Activated B cell treated with CpG ODN at 0.5 μM for 24 hours (primary cell): Measurements from ENCODE around the gene ABCA9. TPM values are rescaled to one million over a fixed set of nuclear protein-coding genes. Genes with fewer than 3 reads are reported as not detected.

Source experiments
- ATAC-seq: fragments of 200-7000 bp; cut with Tn5 transposase; one replicate; pipeline ENCODE4 v1.10.0; 2021; ENCODE audit warnings: low read depth, mild to moderate bottlenecking, moderate library complexity
- CTCF ChIA-PET: fragments of 350-600 bp; sonication (Branson Sonifier 250); formaldehyde crosslinking; loops from one replicate; lab custom pipeline; 2021; ENCODE audit warnings: antibody characterized with exemption; lab: Charles Lee
- POLR2A ChIA-PET: fragments of 350-600 bp; sonication (Branson Sonifier 250); formaldehyde crosslinking; loops from one replicate; lab custom pipeline; 2021; ENCODE audit warnings: antibody characterized with exemption; lab: Charles Lee
- DNase-seq: peaks from one replicate; pipeline ENCODE4 v3.0.0; 2022
- H3K27ac Mint-ChIP-seq: one replicate; pipeline ENCODE4 v1.8.0; 2020; ENCODE audit warnings: mixed read lengths
- H3K27me3 Mint-ChIP-seq: one replicate; pipeline ENCODE4 v1.8.0; 2021; ENCODE audit warnings: mixed read lengths
- H3K36me3 Mint-ChIP-seq: one replicate; pipeline ENCODE4 v1.8.0; 2021; ENCODE audit warnings: low read depth, mixed read lengths
- H3K4me1 Mint-ChIP-seq: one replicate; pipeline ENCODE4 v1.8.0; 2021; ENCODE audit warnings: mixed read lengths
- H3K4me3 Mint-ChIP-seq: one replicate; pipeline ENCODE4 v1.8.0; 2020; ENCODE audit warnings: mild to moderate bottlenecking, mixed read lengths
- H3K9me3 Mint-ChIP-seq: one replicate; pipeline ENCODE4 v1.8.0; 2020; ENCODE audit warnings: mixed read lengths
- intact Hi-C: fragments of 100-400 bp; cut with micrococcal nuclease; formaldehyde crosslinking; loops from one replicate; pipeline ENCODE4 v1.15.1; 2024
- total RNA-seq: library from RNA; stranded (reverse); gene quantifications from 2 replicates; pipeline ENCODE4 v1.2.3, GENCODE V29; 2022
- TF ChIP-seq, protein P1 (sequence below): fragments of 200-600 bp; IDR thresholded peaks from one replicate; pipeline ENCODE4 v1.8.0; 2022; ENCODE audit warnings: antibody characterized with exemption, mild to moderate bottlenecking

The ABCA9 gene
- total RNA-seq, 1 donor from 2014 or later, result 0.04 TPM

DNA sequence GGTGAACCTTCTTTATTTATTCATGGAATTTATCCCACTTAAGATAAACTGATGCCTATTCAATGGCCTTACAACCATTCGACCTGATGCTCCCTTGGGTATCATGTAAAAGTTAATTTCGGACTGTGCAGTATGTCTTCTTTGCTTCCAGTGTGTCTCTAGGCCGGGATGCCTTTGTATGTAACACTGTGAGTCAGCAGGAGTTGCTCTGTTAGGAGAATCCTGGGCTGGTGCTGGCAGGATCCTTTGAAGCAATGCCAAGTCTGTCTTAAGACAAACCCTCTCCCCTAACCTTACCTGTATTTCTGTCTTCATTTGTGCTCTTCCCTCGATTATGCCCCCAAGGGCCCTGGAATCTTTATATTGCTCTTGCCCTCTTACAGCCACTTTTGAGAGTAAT lies 67.6 kb downstream of the ABCA9 start:
- TF ChIP-seq, protein P1, sequence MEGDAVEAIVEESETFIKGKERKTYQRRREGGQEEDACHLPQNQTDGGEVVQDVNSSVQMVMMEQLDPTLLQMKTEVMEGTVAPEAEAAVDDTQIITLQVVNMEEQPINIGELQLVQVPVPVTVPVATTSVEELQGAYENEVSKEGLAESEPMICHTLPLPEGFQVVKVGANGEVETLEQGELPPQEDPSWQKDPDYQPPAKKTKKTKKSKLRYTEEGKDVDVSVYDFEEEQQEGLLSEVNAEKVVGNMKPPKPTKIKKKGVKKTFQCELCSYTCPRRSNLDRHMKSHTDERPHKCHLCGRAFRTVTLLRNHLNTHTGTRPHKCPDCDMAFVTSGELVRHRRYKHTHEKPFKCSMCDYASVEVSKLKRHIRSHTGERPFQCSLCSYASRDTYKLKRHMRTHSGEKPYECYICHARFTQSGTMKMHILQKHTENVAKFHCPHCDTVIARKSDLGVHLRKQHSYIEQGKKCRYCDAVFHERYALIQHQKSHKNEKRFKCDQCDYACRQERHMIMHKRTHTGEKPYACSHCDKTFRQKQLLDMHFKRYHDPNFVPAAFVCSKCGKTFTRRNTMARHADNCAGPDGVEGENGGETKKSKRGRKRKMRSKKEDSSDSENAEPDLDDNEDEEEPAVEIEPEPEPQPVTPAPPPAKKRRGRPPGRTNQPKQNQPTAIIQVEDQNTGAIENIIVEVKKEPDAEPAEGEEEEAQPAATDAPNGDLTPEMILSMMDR, result no peak
- intact Hi-C loops, result no loop called here
- DNase-seq (no peak), ATAC-seq (no peak)
- Mint-ChIP-seq H3K4me3 (no peak overlapping the region), H3K27ac (no peak overlapping the region), H3K9me3 (no peaks in the 10 kb centered on the region), H3K36me3 (no peaks in the 10 kb centered on the region), H3K27me3 (no peaks in the 10 kb centered on the region), H3K4me1 (no peaks in the 10 kb centered on the region)
- CTCF ChIA-PET, result no interaction called here
- POLR2A ChIA-PET, result no interaction called here

DNA sequence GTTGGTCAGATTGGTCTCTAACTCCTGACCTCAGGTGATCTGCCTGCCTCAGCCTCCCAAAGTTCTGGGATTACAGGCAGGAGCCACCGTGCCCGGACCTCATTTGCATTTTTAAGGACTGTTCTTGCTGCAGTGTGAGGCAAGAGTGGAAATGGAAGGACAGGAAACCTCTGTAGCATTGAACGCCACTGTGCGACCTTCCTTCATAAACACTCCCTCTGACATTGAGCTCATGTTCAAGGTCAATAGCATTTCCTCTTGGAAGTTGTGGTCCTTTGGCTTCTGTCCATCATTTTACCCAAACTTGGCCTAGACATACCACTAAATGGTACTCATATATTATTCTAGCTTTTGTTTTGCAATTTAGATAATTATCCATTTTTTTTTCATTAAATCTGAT lies 72.8 kb downstream of the ABCA9 start:
- no peak overlapping the region for H3K4me3 Mint-ChIP-seq
- H3K36me3 Mint-ChIP-seq, result no peaks in the 10 kb centered on the region
- intact Hi-C loops, result no loop called here
- no peaks in the 10 kb centered on the region for H3K9me3 Mint-ChIP-seq
- H3K27me3 Mint-ChIP-seq, result no peaks in the 10 kb centered on the region
- H3K27ac Mint-ChIP-seq, result no peak overlapping the region
- POLR2A ChIA-PET, result no interaction called here
- H3K4me1 Mint-ChIP-seq, result no peaks in the 10 kb centered on the region
- DNase-seq, result no peak
- CTCF ChIA-PET, result no interaction called here
- no peak for ATAC-seq
- TF ChIP-seq, protein P1, result no peak

DNA sequence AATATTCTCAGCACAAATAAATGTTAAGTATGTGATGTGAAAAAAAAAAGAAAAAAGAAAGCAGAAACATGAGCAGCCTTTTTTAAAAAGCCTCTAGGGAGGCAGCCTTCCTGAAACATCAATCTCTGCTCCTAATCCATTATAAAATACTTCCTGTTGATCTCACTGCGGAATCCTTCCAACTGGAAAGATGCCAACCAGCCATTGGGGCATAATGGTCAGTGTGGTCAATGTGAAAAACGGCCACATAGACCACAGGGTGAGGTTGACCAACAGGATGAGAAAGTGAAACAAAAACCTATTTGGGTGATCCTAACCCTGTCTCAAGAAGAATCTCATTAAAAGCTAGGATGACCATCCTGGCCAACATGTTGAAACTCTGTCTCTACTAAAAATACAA lies 79.4 kb downstream of the ABCA9 start:
- H3K4me1 Mint-ChIP-seq, result no peaks in the 10 kb centered on the region
- H3K36me3 Mint-ChIP-seq, result no peaks in the 10 kb centered on the region
- ATAC-seq (no peak), DNase-seq (no peak)
- TF ChIP-seq, protein P1, result no peak
- POLR2A ChIA-PET, result no interaction called here
- H3K4me3 Mint-ChIP-seq, result no peak overlapping the region
- no peak overlapping the region for H3K27ac Mint-ChIP-seq
- H3K9me3 Mint-ChIP-seq, result no peaks in the 10 kb centered on the region
- CTCF ChIA-PET, result no interaction called here
- intact Hi-C loops, result no loop called here
- no peaks in the 10 kb centered on the region for H3K27me3 Mint-ChIP-seq

GRCh38 chr17:68973098-68973846 lies 87.5 kb downstream of the ABCA9 start:
- TF ChIP-seq, protein P1, result no peak
- intact Hi-C loops, result loop anchor here (2.0 to 10.0 kb wide), 2 partner anchors 198 to 262 kb away; no protein-coding TSS in a partner anchor
- Mint-ChIP-seq H3K4me1 (peaks cover 5% of the 10 kb centered on the region), H3K27ac (no peak overlapping the region), H3K27me3 (no peaks in the 10 kb centered on the region), H3K9me3 (peaks cover 3% of the 10 kb centered on the region), H3K36me3 (no peaks in the 10 kb centered on the region), H3K4me3 (no peak overlapping the region)
- POLR2A ChIA-PET, result no interaction called here
- CTCF ChIA-PET, result no interaction called here
- ATAC-seq (no peak), DNase-seq (no peak)

DNA sequence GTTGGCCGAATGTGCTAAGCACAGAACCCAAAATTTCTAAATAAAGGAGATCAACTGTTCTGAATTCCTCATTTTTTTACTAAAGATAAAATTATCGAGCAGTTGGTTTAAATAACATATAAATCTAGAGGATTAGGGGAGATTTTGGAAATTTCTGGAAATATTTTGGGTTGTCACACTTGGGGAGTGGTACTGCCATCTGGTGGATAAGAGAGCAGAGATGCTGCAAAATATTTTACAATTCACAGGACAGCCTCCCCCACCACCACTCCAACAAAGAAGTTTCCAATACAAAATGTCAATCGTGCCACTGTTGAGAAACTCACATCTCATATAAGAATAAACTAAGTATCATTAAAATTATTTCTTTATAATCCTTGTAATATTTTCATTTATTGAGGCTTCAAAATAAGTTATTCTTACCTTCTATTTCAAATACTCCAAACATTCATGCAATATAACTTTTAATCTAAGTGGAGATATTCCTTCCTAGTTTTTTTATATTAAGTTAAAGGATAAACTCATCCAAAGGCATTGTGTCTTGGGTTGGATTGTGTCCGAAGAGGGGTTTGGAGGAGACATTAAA lies 88.5 kb downstream of the ABCA9 start:
- intact Hi-C loops, result loop anchor here (2.0 to 10.0 kb wide), 2 partner anchors 197 to 263 kb away; no protein-coding TSS in a partner anchor
- ATAC-seq (no peak), DNase-seq (no peak)
- no peak overlapping the region for H3K27ac Mint-ChIP-seq
- H3K36me3 Mint-ChIP-seq, result no peaks in the 10 kb centered on the region
- peaks cover 3% of the 10 kb centered on the region for H3K27me3 Mint-ChIP-seq
- peaks cover 5% of the 10 kb centered on the region for H3K4me1 Mint-ChIP-seq
- TF ChIP-seq, protein P1, result no peak
- H3K4me3 Mint-ChIP-seq, result no peak overlapping the region
- peaks cover 3% of the 10 kb centered on the region for H3K9me3 Mint-ChIP-seq
- CTCF ChIA-PET, result interaction anchor here (1.3 kb wide), 1 partner anchor 196 kb away, joined by 4 read pairs; no protein-coding TSS in a partner anchor
- POLR2A ChIA-PET, result no interaction called here
